SK-N-DZ (cell line): ENCODE measurements around the gene ARHGAP19.
A peak's percentile ranks its signal among the peaks of the same experiment; 100 is the strongest.

Experiments used
- DNase-seq: peaks from one replicate; pipeline ENCODE4 v3.0.0-alpha.2; 2015; ENCODE audit warnings: low spot score

Gene ARHGAP19

DNA sequence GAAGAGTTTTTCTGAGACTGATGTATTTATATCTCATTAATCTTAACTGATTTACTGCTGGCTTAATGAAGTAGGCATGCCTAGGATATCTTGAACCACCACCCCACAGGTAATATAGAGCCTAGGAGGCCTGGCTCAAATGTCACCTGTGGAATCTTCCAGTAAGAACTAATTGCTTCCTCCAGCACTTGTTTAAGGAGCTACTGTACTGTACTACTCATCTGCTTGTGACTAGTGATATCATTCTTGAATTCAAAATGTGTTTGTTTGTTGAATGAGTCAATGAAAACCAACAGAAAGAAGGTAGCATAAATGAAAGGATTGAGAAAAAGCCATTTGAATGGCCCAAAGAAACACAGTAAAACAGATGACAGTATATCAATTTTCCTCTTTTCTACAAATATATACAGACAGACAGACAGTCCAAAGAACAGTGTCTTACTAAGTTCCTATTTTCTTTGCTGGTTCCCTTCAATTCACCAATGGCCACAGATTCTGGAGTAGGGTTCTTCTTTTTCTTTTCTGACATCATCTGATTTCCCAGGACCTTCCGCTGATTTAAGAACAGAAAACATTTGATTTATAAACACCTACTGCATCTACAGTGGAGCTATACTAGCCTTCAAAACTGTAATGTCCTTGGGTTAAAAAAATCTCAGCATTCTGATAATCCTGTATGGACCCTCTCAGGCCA lies 63.0 kb downstream of the ARHGAP19 start:
- DNase-seq = no peak

GRCh38 chr10:97228775-97229157 lies 63.7 kb downstream of the ARHGAP19 start:
- no peak for DNase-seq

DNA sequence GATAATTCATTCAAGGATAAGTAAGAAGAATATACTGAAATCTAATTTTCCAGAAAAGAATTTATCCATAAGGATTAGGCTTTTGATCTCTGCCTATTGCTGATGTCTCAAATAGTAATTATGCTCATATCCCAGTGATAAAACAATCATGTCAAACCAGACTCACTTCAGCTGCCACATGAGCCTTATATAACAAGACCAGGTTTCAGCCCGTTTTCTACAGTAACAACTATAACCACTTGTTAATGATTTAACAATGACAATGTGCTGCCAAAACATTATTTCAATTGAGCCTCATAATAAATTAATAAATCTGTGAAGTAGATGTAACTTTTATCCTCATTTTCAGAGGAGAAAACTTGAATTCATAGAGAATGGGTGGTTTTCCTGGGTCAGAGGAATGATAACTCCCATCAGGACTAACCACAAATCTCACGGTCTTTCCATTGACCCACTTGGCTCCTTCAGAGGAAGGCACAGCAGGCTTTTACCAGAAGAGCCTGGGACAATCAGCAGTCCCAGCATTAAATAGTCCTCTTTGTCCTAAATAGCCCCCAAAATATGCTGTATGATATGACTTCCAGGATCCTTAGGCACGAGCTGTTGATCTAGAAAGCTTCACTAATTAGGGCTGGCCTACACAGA lies 64.2 kb downstream of the ARHGAP19 start:
- DNase-seq = no peak

GRCh38 chr10:97226398-97226797 lies 66.0 kb downstream of the ARHGAP19 start:
- no peak for DNase-seq

DNA sequence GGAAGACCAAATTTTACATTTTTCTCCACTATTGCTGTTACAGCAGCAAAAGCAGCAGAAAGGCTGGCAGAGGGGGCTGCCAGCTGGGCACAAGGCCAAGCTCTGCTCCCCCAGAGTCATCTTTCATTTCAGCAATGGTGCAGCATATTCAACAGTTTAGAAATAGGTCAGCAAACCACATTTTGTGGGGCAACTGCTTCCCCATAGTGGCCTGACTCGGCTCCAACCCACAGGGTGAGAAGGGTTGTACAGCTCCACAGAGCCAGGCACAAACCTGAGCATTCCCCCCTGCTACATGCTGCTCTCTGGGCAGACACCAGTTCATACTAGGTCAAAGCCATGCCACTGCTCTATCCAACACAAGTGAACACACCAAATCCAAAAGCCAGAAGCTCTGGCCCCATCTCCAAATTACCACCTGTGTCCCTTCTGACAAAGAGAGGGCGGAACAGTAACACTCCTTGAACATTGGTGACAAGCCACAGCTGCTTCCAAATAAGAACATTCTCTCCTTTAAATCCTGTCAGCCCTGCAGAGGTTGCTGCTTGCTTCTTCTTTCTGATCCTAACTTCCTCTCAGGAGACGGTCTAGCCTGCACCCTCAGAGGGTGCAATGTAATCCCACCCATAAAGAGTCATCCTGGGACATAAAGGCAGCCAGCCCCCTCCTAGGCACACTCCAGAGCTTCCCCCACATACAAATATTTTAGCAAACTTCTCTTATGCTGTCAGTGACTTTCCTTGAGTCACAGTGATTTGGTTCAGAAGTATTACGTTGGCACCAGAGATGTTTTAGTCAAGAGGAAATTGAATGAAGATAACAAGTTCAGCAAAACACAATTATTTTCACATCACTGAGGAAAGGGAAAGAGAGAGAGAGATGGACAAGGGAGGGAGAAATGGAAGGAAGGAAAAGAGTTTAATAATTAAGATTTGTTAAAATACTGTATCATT lies 67.7 kb downstream of the ARHGAP19 start:
- no peak for DNase-seq

DNA sequence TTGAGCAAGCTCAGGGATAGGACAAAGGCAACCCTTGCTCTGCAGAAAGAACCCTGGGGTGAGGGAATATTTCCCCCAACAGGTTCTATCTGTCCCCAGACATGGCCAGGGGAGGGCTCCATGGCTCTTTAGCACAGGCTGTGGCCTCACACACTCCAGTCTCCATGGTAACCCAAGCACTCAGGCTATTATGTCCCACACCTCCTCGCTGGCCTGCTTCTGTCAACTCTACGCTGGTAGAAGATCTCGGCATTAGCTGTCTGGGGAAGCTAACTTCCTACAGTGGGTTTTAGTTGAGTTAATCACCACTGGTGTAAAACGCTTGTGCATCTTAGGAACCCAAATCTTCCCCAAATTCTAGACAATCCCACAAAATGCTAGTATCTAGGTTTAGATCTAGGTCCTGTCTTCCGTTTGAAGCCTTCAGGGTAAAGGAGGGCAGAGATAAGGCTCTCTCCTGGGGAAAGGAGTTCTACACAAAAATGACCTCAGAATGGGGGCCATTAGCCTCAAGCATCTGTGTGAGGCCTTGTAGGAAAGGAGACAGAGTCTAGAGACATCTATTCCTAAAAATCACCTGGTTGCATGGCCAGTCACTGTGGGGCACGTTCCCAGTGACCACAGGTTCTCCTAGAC lies 70.0 kb downstream of the ARHGAP19 start:
- DNase-seq = peak; percentile 55

DNA sequence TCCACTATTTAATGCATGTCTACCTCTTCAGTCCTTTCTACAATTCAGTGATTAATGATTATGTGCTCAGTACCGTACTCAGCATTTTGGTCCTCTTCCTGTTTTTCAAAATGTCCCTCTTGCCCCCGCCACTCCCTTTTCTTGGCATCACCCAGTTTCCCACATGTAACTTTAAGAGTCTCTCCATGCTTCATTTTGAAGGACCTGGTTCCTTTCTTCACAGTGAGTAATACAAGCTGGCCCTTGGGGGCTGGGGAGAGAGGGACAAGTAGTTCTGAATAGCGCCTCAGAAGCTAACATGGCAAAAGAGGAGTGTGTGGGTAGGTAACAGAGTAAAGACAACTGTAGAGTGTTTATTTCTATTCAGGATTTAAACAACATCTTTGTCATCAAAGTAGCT lies 72.1 kb downstream of the ARHGAP19 start:
- DNase-seq = no peak

GRCh38 chr10:97217299-97217698 lies 75.1 kb downstream of the ARHGAP19 start:
- no peak for DNase-seq

DNA sequence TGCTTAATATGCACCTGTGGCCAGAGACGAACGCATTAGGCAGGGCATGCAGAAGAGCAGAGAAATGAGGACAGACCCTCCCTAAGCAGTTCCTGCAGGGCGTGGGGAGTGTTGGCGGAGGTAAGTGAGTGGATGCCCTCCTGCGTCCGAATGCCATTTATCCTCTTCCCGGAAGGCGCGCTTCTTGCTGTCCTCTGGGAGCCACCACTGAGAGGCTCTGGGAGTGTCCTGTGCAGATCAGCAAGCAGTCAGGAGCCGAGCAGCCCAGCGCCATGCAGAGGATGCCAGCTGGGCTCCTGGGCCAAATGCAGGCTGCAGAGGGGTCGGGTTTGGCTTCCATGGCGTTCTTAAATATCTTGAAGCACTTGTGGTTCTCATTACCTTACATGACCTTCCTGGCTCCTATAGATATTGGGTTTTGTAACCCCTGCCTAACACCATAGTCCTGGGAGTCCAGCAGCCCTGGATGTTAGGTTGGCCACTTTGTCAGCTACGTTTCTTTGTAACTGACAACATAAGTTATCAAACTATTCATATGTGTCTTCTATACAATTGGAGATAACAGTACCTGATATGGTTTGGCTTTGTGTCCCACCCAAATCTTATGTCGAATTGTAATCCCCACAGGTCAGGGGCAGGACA lies 76.7 kb downstream of the ARHGAP19 start:
- no peak for DNase-seq

DNA sequence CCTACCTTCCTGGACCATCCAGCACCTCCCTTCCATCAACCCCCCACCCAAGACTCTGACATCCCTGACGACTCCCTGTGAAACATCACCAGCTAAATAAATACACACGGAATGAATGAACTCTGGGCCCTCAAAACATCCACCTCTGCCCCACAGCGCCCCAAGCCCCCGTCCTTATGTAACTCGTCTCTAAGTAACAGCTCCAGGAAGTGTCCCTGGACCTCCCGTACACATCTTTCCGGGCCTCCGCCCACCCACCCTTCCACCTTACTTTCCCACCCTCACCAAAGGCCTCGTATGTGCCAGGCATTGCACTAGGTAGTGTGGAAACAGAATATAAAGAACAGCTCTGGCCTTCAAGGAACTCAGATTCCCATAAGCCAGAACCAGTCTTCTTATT lies 79.0 kb downstream of the ARHGAP19 start:
- DNase-seq = no peak

DNA sequence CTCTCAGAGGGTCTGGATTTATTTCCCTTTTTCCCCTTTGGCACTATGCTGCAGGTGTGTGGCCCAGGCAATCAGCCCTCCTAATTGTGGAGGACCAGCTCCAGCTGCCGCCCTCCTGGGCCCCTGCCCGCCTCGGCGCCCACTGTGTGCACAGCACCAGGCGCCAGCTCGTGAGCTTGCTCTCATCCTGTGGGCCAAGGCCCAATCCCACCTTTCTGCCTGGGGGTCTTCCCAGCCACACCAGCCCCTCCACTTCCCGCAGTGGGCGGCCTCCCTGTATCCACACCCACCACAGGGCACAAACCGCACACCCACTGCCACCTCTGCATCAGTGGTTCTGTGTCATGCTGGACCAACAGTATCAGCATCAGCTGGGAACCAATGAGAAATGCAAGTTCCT lies 81.2 kb downstream of the ARHGAP19 start:
- no peak for DNase-seq

DNA sequence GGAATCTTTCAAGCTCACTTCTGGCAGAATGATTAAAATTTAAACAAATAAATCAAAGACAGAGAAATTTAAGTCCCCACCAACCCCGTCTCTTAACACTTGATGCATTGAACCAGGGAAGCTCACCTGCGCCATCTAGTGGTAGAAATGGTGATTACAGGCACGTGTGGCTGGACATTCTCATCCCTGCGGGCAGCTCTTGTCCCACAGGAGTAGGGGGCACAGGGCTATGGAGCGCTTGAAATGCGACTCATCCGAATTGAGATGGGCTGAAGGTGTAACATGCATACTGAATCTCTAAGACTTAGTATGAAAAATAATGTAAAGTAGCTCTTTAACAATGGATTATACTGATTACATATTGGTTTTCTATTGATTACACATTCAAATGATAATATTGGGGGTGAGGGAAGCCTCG lies 81.9 kb downstream of the ARHGAP19 start:
- DNase-seq = peak; percentile 73

GRCh38 chr10:97207756-97208346 lies 84.6 kb downstream of the ARHGAP19 start:
- no peak for DNase-seq

- no peak for DNase-seq
Observed at GRCh38 chr10:97207131-97207530, 85.3 kb downstream of the ARHGAP19 start.

DNA sequence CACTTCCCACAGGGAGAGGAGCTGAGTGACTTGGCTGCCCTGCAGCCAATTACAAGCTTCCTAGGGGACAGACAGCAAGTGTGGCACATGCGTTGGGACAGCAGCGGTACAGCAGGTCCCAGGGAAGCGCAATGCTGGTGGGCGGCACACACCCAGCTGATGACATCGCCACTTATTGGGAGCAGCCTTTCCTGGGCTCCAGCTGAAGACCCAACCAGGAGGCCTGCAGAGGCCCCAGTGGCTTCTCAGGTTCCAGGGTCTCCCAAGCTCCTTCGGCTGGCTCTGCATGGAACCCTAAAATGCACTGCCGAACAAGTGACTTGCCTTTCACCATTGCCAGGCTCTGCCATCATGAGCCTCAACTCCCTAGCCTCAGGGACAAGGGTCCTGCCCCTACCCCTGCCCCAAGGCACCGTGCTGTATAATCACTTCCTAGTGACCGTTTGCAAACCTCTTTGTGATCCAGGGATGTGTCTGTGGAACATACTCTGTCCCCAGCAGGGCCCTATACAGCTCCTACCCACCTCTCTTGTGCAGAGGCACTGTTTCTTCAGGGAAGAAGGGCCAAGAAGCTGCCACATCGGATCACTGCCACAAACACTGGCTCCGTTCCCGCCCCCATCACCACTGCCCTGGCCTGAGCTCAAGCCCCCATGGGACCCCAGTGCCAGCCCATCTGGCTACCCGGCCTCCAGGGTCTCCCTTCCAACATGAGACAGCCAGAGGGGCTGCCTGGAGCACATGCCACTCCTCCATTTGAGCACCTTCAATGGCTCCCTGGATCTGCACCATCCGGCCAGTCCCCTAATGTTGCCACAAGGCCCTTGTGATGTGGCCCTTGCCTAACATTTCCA lies 87.4 kb downstream of the ARHGAP19 start:
- DNase-seq = no peak

GRCh38 chr10:97203220-97203619 lies 89.2 kb downstream of the ARHGAP19 start:
- DNase-seq = no peak

- DNase-seq = no peak
Observed at GRCh38 chr10:97200616-97201015, 91.8 kb downstream of the ARHGAP19 start.

- no peak for DNase-seq
Observed at GRCh38 chr10:97199152-97199551, 93.3 kb downstream of the ARHGAP19 start.

DNA sequence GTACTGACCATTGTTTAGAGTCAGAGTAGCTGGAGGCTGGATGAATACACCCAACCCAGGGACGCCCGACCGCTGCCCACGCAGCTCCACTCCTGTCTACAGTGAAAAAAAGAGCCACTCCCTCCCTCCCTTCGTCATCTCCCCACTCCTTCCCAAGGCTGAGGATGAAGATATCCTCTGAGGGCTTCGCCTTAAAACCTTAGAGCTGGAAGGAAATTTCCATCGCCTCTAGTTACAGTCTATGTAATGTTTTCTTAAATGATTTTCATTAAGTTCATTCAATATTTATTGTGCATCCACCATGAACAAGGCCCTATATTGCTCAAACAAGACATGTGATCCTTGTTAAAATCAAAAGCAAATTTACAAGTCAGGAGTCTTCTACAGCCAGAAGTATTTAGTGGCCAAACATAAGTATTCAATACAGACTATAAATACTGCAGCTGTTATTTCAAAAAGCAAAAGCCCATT lies 95.4 kb downstream of the ARHGAP19 start:
- no peak for DNase-seq
